ENCODE measurements around the gene ARHGAP26.

- TF ChIP-seq ZNF274 (IDR thresholded peaks at IDR 0.05; ENCODE audit: low read depth, low read length) (no peak), YY1 (IDR thresholded peaks at IDR 0.05; ENCODE audit: insufficient read depth, insufficient read length) (no peak), SUZ12 (IDR thresholded peaks at IDR 0.05; ENCODE audit: extremely low read depth, insufficient read depth, insufficient read length) (no peak)
Observed at GRCh38 chr5:142864290-142865260, 94.4 kb downstream of the ARHGAP26 start.

Measured in NT2/D1 (cell line).